Kidney (tissue), 14 donors: ENCODE results near the gene PKD1. TPM values are rescaled to one million over a fixed set of nuclear protein-coding genes. Genes with fewer than 3 reads are reported as not detected.

Experiments
- DNase-seq, 5 donors: peaks; one replicate each; pipeline ENCODE4 v3.0.0-alpha.2; 2013 to 2020
- FAIRE-seq: peaks from 2 replicates; lab custom pipeline; 2012; peaks lifted over from hg19 to GRCh38; lab: Jason Lieb, UNC
- H3K27ac ChIP-seq, 2 donors: one replicate each; pipeline ENCODE4 v1.7.0; 2013; ENCODE audit warnings: low read depth in 2 of 2, low read length in 2 of 2, inconsistent platforms in 1 of 2
- H3K27me3 ChIP-seq: one replicate; pipeline ENCODE4 v1.7.1; 2013; ENCODE audit warnings: low read length, inconsistent platforms; ENCODE audit not compliant: control insufficient read depth, insufficient read depth
- H3K36me3 ChIP-seq, 3 donors: one replicate each; pipeline versions ENCODE4 v1.7.0 to v1.7.1; 2013; ENCODE audit warnings: low read length in 3 of 3, control low read depth in 1 of 3, inconsistent platforms in 1 of 3; ENCODE audit not compliant: insufficient read depth in 3 of 3, control insufficient read depth in 2 of 3
- H3K4me1 ChIP-seq, 3 donors: one replicate each; pipeline versions ENCODE4 v1.7.0 to v1.7.1; 2013; ENCODE audit warnings: low read length in 3 of 3, inconsistent platforms in 1 of 3, low read depth in 1 of 3; ENCODE audit not compliant: control insufficient read depth in 2 of 3, insufficient read depth in 2 of 3
- H3K4me3 ChIP-seq, 3 donors: one replicate each; pipeline versions ENCODE4 v1.7.0 to v1.8.1; 2013; ENCODE audit warnings: low read length in 3 of 3, control low read depth in 1 of 3, inconsistent platforms in 1 of 3
- H3K9ac ChIP-seq, 3 donors: one replicate each; pipeline versions ENCODE4 v1.7.0 to v1.7.1; 2013; ENCODE audit warnings: low read length in 3 of 3, control low read depth in 1 of 3, inconsistent platforms in 1 of 3
- H3K9me3 ChIP-seq, 3 donors: one replicate each; pipeline versions ENCODE4 v1.7.0 to v1.7.1; 2013; ENCODE audit warnings: low read length in 3 of 3, control low read depth in 1 of 3, inconsistent platforms in 1 of 3; ENCODE audit not compliant: control insufficient read depth in 2 of 3, insufficient read depth in 1 of 3
- CTCF ChIP-seq: IDR thresholded peaks from 3 replicates; pipeline ENCODE4 v1.5.1; 2012; ENCODE audit warnings: mild to moderate bottlenecking, moderate library complexity, borderline replicate concordance; ENCODE audit not compliant: insufficient read depth; ENCODE audit errors: extremely low read depth
- intact Hi-C: fragments of 100-400 bp; cut with DNase I; formaldehyde crosslinking; loops from one replicate; pipeline ENCODE4 v1.11.1; 2022
- microRNA-seq: library from miRNA; unstranded; fragments of <30 nt; microRNA quantifications from one replicate; pipeline ENCODE4 v1.2.0, GENCODE V29; 2020
- polyA plus RNA-seq: library from polyadenylated mRNA; stranded (reverse); fragments of 350-450 nt; fragmentation: Illumina TruSeq; extraction: RNeasy Lipid Tissue Mini Kit (QIAGEN cat#74804); gene quantifications from one replicate; pipeline ENCODE4 v1.2.3, GENCODE V29; 2014; ENCODE audit warnings: low read depth, low replicate concordance; ENCODE audit not compliant: insufficient read depth
- total RNA-seq: library from RNA; stranded (reverse); fragmentation: NEBNext Ultra II Directional; extraction: Animal tissue kit (Norgen Biotek cat#: 25700); gene quantifications from one replicate; pipeline ENCODE4 v1.2.1, GENCODE V29; 2021
- donor health status: control.
- donor health status: control.
- donor health status: control.
- donor health status: control.
- donor health status: control.
- donor health status: DM: yes; HTN: yes; CAD: no.
- donor health status: Normal renal cell carcinoma (clear cell type).

The PKD1 gene
- total and polyA plus RNA-seq, 2 donors from 2014 or later: 16.2 to 88.3 TPM

- H3K27ac ChIP-seq: peak overlapping the region in 1 of 2 donors; percentile 60
- H3K9ac ChIP-seq: no peak overlapping the region
- peaks cover 0 to 4% (median 0%) of the 10 kb centered on the region in 3 donors for H3K36me3 ChIP-seq
- DNase-seq (peak in 2 of 5 donors; percentile 49 to 80), FAIRE-seq (no peak)
- intact Hi-C loops: no loop called here
- no peak overlapping the region for H3K4me3 ChIP-seq
- H3K4me1 ChIP-seq: peaks cover 0 to 51% (median 0%) of the 10 kb centered on the region in 3 donors
- no peak for TF ChIP-seq CTCF
- no peaks in the 10 kb centered on the region for H3K27me3 ChIP-seq
- H3K9me3 ChIP-seq: no peaks in the 10 kb centered on the region
Measured at GRCh38 chr16:2040041-2040786, 95.5 kb downstream of the PKD1 start.

- Histone ChIP-seq H3K36me3 (peaks cover 0 to 4% (median 0%) of the 10 kb centered on the region in 3 donors), H3K4me3 (no peak overlapping the region), H3K9ac (no peak overlapping the region), H3K27me3 (no peaks in the 10 kb centered on the region), H3K27ac (peak overlapping the region; percentile 43 to 60), H3K9me3 (no peaks in the 10 kb centered on the region), H3K4me1 (peaks cover 0 to 57% (median 0%) of the 10 kb centered on the region in 3 donors)
- FAIRE-seq (no peak), DNase-seq (peak; percentile 88 to 97 (median 93))
- intact Hi-C loops: no loop called here
- TF ChIP-seq CTCF: no peak
Measured at GRCh38 chr16:2039274-2040031, 96.2 kb downstream of the PKD1 start.

Small RNA genes lying within 50 kb of the gene (microRNA-seq; reads per million reads assigned to microRNA genes)
- gene MIR1225: not detected
- not detected for gene MIR3180-5
- gene MIR4516: not detected
- gene MIR6511B1: not detected

Other genes starting within 250 kb of the PKD1 start
- 0.19 TPM for gene HS3ST6, start 217.5 kb downstream of the PKD1 start, total RNA-seq
- 0.73 TPM for gene HS3ST6, start 217.5 kb downstream of the PKD1 start, polyA plus RNA-seq
- gene MSRB1, start 192.7 kb downstream of the PKD1 start, total RNA-seq: 32.0 TPM
- gene MSRB1, start 192.7 kb downstream of the PKD1 start, polyA plus RNA-seq: 189 TPM
- gene RPL3L, start 181.2 kb downstream of the PKD1 start, total RNA-seq: not detected
- gene RPL3L, start 181.2 kb downstream of the PKD1 start, polyA plus RNA-seq: not detected
- 123 TPM for gene NDUFB10, start 176.4 kb downstream of the PKD1 start, total RNA-seq
- gene NDUFB10, start 176.4 kb downstream of the PKD1 start, polyA plus RNA-seq: 432 TPM
- gene RPS2, start 171.1 kb downstream of the PKD1 start, total RNA-seq: 1,550 TPM
- 2,018 TPM for gene RPS2, start 171.1 kb downstream of the PKD1 start, polyA plus RNA-seq
- not detected for gene RNF151, start 169.0 kb downstream of the PKD1 start, total RNA-seq
- gene RNF151, start 169.0 kb downstream of the PKD1 start, polyA plus RNA-seq: not detected
- gene TBL3, start 163.8 kb downstream of the PKD1 start, total RNA-seq: 33.3 TPM
- 38.5 TPM for gene TBL3, start 163.8 kb downstream of the PKD1 start, polyA plus RNA-seq
- gene NOXO1, start 154.4 kb downstream of the PKD1 start, total RNA-seq: 0.57 TPM
- 0.58 TPM for gene NOXO1, start 154.4 kb downstream of the PKD1 start, polyA plus RNA-seq
- gene GFER, start 151.7 kb downstream of the PKD1 start, total RNA-seq: 25.0 TPM
- gene GFER, start 151.7 kb downstream of the PKD1 start, polyA plus RNA-seq: 45.6 TPM
- 2.2 TPM for gene SYNGR3, start 145.9 kb downstream of the PKD1 start, total RNA-seq
- gene SYNGR3, start 145.9 kb downstream of the PKD1 start, polyA plus RNA-seq: 4.6 TPM
- gene ZNF598, start 126.1 kb downstream of the PKD1 start, total RNA-seq: 34.9 TPM
- gene ZNF598, start 126.1 kb downstream of the PKD1 start, polyA plus RNA-seq: 14.3 TPM
- not detected for gene NPW, start 116.1 kb downstream of the PKD1 start, total RNA-seq
- gene NPW, start 116.1 kb downstream of the PKD1 start, polyA plus RNA-seq: not detected
- 238 TPM for gene NHERF2, start 109.0 kb downstream of the PKD1 start, total RNA-seq
- 405 TPM for gene NHERF2, start 109.0 kb downstream of the PKD1 start, polyA plus RNA-seq
- 15.3 TPM for gene NTHL1, start 88.1 kb downstream of the PKD1 start, total RNA-seq
- 36.0 TPM for gene NTHL1, start 88.1 kb downstream of the PKD1 start, polyA plus RNA-seq
- gene TSC2, start 87.9 kb downstream of the PKD1 start, total RNA-seq: 151 TPM
- 40.0 TPM for gene TSC2, start 87.9 kb downstream of the PKD1 start, polyA plus RNA-seq
- 1.5 TPM for gene RAB26, start 12.7 kb upstream of the PKD1 start, total RNA-seq
- 3.0 TPM for gene RAB26, start 12.7 kb upstream of the PKD1 start, polyA plus RNA-seq
- gene TRAF7, start 19.9 kb upstream of the PKD1 start, total RNA-seq: 66.8 TPM
- 26.1 TPM for gene TRAF7, start 19.9 kb upstream of the PKD1 start, polyA plus RNA-seq
- 0.66 TPM for gene CASKIN1, start 60.7 kb upstream of the PKD1 start, total RNA-seq
- gene CASKIN1, start 60.7 kb upstream of the PKD1 start, polyA plus RNA-seq: 0.30 TPM
- gene MLST8, start 69.6 kb upstream of the PKD1 start, total RNA-seq: 34.0 TPM
- 63.3 TPM for gene MLST8, start 69.6 kb upstream of the PKD1 start, polyA plus RNA-seq
- gene BRICD5, start 75.0 kb upstream of the PKD1 start, total RNA-seq: 7.2 TPM
- 8.2 TPM for gene BRICD5, start 75.0 kb upstream of the PKD1 start, polyA plus RNA-seq
- gene PGP, start 78.9 kb upstream of the PKD1 start, total RNA-seq: 13.5 TPM
- 21.2 TPM for gene PGP, start 78.9 kb upstream of the PKD1 start, polyA plus RNA-seq
- gene E4F1, start 87.7 kb upstream of the PKD1 start, total RNA-seq: 26.0 TPM
- 13.6 TPM for gene E4F1, start 87.7 kb upstream of the PKD1 start, polyA plus RNA-seq
- 0.88 TPM for gene DNASE1L2, start 100.5 kb upstream of the PKD1 start, total RNA-seq
- gene DNASE1L2, start 100.5 kb upstream of the PKD1 start, polyA plus RNA-seq: 0.88 TPM
- gene ECI1, start 115.7 kb upstream of the PKD1 start, total RNA-seq: 98.1 TPM
- 233 TPM for gene ECI1, start 115.7 kb upstream of the PKD1 start, polyA plus RNA-seq
- 134 TPM for gene RNPS1, start 132.2 kb upstream of the PKD1 start, total RNA-seq
- gene RNPS1, start 132.2 kb upstream of the PKD1 start, polyA plus RNA-seq: 102 TPM
- 35.5 TPM for gene ABCA3, start 204.8 kb upstream of the PKD1 start, total RNA-seq
- 5.5 TPM for gene ABCA3, start 204.8 kb upstream of the PKD1 start, polyA plus RNA-seq